HCT116 (cell line): ENCODE data around the gene SAC3D1. TPM values are rescaled to one million over a fixed set of nuclear protein-coding genes. Genes with fewer than 3 reads are reported as not detected.

Source experiments
- ATAC-seq: fragments of 200-7000 bp; cut with Tn5 transposase; 2 replicates; pipeline ENCODE4 v1.9.1; 2020; ENCODE audit warnings: mild to moderate bottlenecking, moderate library complexity
- BruUV-seq: library from RNA; stranded (reverse); fragments of 400-500 nt; replicated peaks from 2 replicates; lab custom pipeline; 2021; lab: Mats Ljungman, UMichigan
- CTCF ChIA-PET: fragments of 300-600 bp; sonication (Branson Sonifier 250); formaldehyde crosslinking; loops from one replicate; lab custom pipeline; 2021; ENCODE audit warnings: antibody characterized with exemption; lab: Charles Lee
- POLR2A ChIA-PET: fragments of 300-600, 350-600 bp; sonication (Branson Sonifier 250); formaldehyde crosslinking; loops from one replicate; lab custom pipeline; 2021; ENCODE audit warnings: antibody characterized with exemption; lab: Charles Lee
- RAD21 ChIA-PET, 2 experiments: fragments of 300-600 bp; sonication (Branson Sonifier 250); formaldehyde crosslinking; loops; one replicate each; lab custom pipeline; 2023; ENCODE audit warnings: low total read pairs in 2 of 2; ENCODE audit not compliant: uncharacterized antibody in 2 of 2, unreplicated experiment in 2 of 2, low non-redundant PET in 1 of 2; lab: Charles Lee
- DNase-seq: peaks from one replicate; pipeline ENCODE4 v3.0.0-alpha.2; 2010; ENCODE audit warnings: low read depth, low spot score
- H2AFZ ChIP-seq: fragments of 200-600 bp; shearing (Covaris generic), sonication (generic); 2 replicates; pipeline ENCODE4 v1.6.1; 2017; ENCODE audit warnings: low read depth, mixed run types, mixed read lengths, antibody characterized with exemption, low read length; ENCODE audit not compliant: poor library complexity, severe bottlenecking
- H3K27ac ChIP-seq: 2 replicates; pipeline ENCODE4 v1.5.1; 2012; ENCODE audit warnings: low read depth, low read length
- H3K27me3 ChIP-seq: fragments of 200-600 bp; sonication (generic); 2 replicates; pipeline ENCODE4 v1.6.1; 2016; ENCODE audit warnings: mixed run types, low read length, mixed read lengths; ENCODE audit not compliant: insufficient read depth
- H3K36me3 ChIP-seq, 2 experiments: fragments of 200-500 bp in 1 of 2; fragments of 200-600 bp in 1 of 2; sonication (Bioruptor generic) in 1 of 2; sonication (generic) in 1 of 2; 2 replicates each; pipeline versions ENCODE4 v1.5.1 to v1.6.1; 2014 to 2016; ENCODE audit warnings: low read length in 2 of 2, inconsistent platforms in 1 of 2, mixed read lengths in 1 of 2, mixed run types in 1 of 2; ENCODE audit not compliant: insufficient read depth in 2 of 2, control insufficient read depth in 1 of 2
- H3K4me1 ChIP-seq, 2 experiments: fragments of 200-600 bp in 1 of 2; sonication (generic) in 1 of 2; 2 replicates each; pipeline versions ENCODE4 v1.5.1 to v1.6.1; 2012 to 2017; ENCODE audit warnings: low read length in 2 of 2, inconsistent platforms in 1 of 2, mild to moderate bottlenecking in 1 of 2, mixed read lengths in 1 of 2, mixed run types in 1 of 2, moderate library complexity in 1 of 2; ENCODE audit not compliant: insufficient read depth in 2 of 2, control insufficient read depth in 1 of 2
- H3K4me2 ChIP-seq: fragments of 200-600 bp; sonication (generic); 2 replicates; pipeline ENCODE4 v1.6.1; 2017; ENCODE audit warnings: mixed run types, low read length, mixed read lengths
- H3K4me3 ChIP-seq, 2 experiments: fragments of 200-600 bp in 1 of 2; sonication (generic) in 1 of 2; replicated peaks in 1 of 2; 2 replicates each; pipeline ENCODE4 v1.5.1; 2011 to 2016; ENCODE audit warnings: low read length in 2 of 2, control low read depth in 1 of 2, low read depth in 1 of 2, mild to moderate bottlenecking in 1 of 2, mixed read lengths in 1 of 2, mixed run types in 1 of 2
- H3K79me2 ChIP-seq: fragments of 200-600 bp; sonication (generic); 2 replicates; pipeline ENCODE4 v1.6.1; 2017; ENCODE audit warnings: mild to moderate bottlenecking, mixed run types, low read length, moderate library complexity, mixed read lengths; ENCODE audit not compliant: insufficient read depth
- H3K9ac ChIP-seq: fragments of 200-600 bp; sonication (generic); 2 replicates; pipeline ENCODE4 v1.6.1; 2016; ENCODE audit warnings: low read length, mixed read lengths
- H3K9me2 ChIP-seq: fragments of 200-600 bp; sonication (generic), shearing (Covaris generic); 2 replicates; pipeline ENCODE4 v1.6.1; 2017; ENCODE audit warnings: mixed run types, mild to moderate bottlenecking, moderate library complexity; ENCODE audit not compliant: insufficient read depth
- H3K9me3 ChIP-seq, 2 experiments: fragments of 200-500 bp in 1 of 2; fragments of 200-600 bp in 1 of 2; sonication (Bioruptor generic) in 1 of 2; sonication (generic) in 1 of 2; 2 replicates each; pipeline ENCODE4 v1.6.1; 2014 to 2017; ENCODE audit warnings: low read length in 2 of 2, mixed read lengths in 2 of 2, inconsistent platforms in 1 of 2, low read depth in 1 of 2, mild to moderate bottlenecking in 1 of 2, mixed run types in 1 of 2, moderate library complexity in 1 of 2; ENCODE audit not compliant: control insufficient read depth in 1 of 2, insufficient read depth in 1 of 2
- H4K20me1 ChIP-seq: fragments of 200-600 bp; sonication (generic), shearing (Covaris generic); 2 replicates; pipeline ENCODE4 v1.6.1; 2017; ENCODE audit warnings: mixed run types, mild to moderate bottlenecking, moderate library complexity; ENCODE audit not compliant: insufficient read depth
- ELF1 ChIP-seq: IDR thresholded peaks from 2 replicates; pipeline ENCODE4 v1.6.1; 2012; ENCODE audit warnings: low read depth, borderline replicate concordance
- FOSL1 ChIP-seq: IDR thresholded peaks from 2 replicates; pipeline ENCODE4 v1.6.1; 2012; ENCODE audit warnings: low read depth
- POLR2A ChIP-seq: IDR thresholded peaks from 2 replicates; pipeline ENCODE4 v1.7.0; 2011; ENCODE audit warnings: borderline replicate concordance; ENCODE audit not compliant: insufficient read depth, insufficient read length; ENCODE audit errors: extremely low read depth
- POLR2AphosphoS5 ChIP-seq: IDR thresholded peaks from 2 replicates; pipeline ENCODE4 v1.6.1; 2011; ENCODE audit warnings: mild to moderate bottlenecking, low read depth, low read length, moderate library complexity
- REST ChIP-seq: IDR thresholded peaks from 2 replicates; pipeline ENCODE4 v1.6.1; 2012; ENCODE audit warnings: low read depth
- TCF7L2 ChIP-seq: IDR thresholded peaks from 2 replicates; pipeline ENCODE4 v1.7.0; 2011; ENCODE audit warnings: borderline replicate concordance, inconsistent platforms; ENCODE audit not compliant: insufficient read depth, insufficient read length; ENCODE audit errors: extremely low read depth
- intact Hi-C: fragments of 100-400 bp; cut with micrococcal nuclease; formaldehyde crosslinking; loops from 2 replicates; pipeline ENCODE4 v1.10.0; 2022
- total RNA-seq: library from RNA; stranded (reverse); gene quantifications from one replicate; pipeline ENCODE4 v1.2.1, GENCODE V29; 2021; ENCODE audit not compliant: unreplicated experiment

The SAC3D1 gene
- total RNA-seq, 1 experiment from 2014 or later = 36.9 TPM

DNA sequence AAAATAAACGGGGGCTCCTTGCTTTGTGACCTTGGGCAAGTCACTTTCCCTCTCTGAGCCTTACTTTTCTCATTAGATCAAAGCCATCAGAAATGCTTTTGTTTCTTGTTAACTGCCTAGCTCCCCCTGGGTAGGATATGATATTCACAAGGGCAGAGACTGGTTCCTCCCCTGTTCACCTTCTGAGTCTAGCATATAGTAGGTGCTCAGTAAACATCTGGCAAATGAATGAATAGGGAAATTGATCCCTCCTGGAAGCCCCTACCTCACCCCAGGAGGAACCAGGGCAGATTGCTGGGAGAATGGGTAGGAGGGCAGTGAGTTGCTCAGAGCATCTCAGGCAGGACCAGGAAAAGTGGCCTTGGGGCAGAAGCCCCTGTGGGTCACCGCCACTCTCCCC is 6.6 kb upstream of the SAC3D1 start:
- Histone ChIP-seq H3K27me3 (no peaks in the 10 kb centered on the region), H3K9ac (no peak overlapping the region), H3K4me3 (no peak overlapping the region), H3K27ac (no peak overlapping the region), H3K4me1 (peaks cover 3 to 5% of the 10 kb centered on the region in 2 experiments; a peak in 3 of 4 replicates), H4K20me1 (no peaks in the 10 kb centered on the region), H2AFZ (no peak overlapping the region), H3K79me2 (no peaks in the 10 kb centered on the region), H3K36me3 (no peaks in the 10 kb centered on the region), H3K4me2 (no peak overlapping the region), H3K9me2 (no peaks in the 10 kb centered on the region), H3K9me3 (no peaks in the 10 kb centered on the region)
- ChIA-PET POLR2A (no interaction called here), CTCF (no interaction called here), RAD21 (no interaction called here)
- intact Hi-C loops = no loop called here
- DNase-seq = no peak
- BruUV-seq = no TSS peak
- TF ChIP-seq FOSL1 = no peak
- TF ChIP-seq ELF1 = no peak
- no peak for TF ChIP-seq REST
- no peak for TF ChIP-seq POLR2A
- ATAC-seq = no peak

- ATAC-seq = no peak
- H4K20me1 ChIP-seq = no peaks in the 10 kb centered on the region
- ChIA-PET CTCF (no interaction called here), RAD21 (no interaction called here), POLR2A (no interaction called here)
- TF ChIP-seq FOSL1 (no peak), TCF7L2 (no peak), POLR2AphosphoS5 (no peak)
- no peaks in the 10 kb centered on the region for H3K27me3 ChIP-seq
- H3K4me3 ChIP-seq = no peak overlapping the region
- no peak overlapping the region for H3K9ac ChIP-seq
- H3K36me3 ChIP-seq = no peaks in the 10 kb centered on the region
- H3K9me3 ChIP-seq = no peaks in the 10 kb centered on the region
- BruUV-seq = no TSS peak
- no peak overlapping the region for H2AFZ ChIP-seq
- no peak for DNase-seq
- H3K4me1 ChIP-seq = peaks cover 15 to 16% of the 10 kb centered on the region in 2 experiments
- H3K79me2 ChIP-seq = no peaks in the 10 kb centered on the region
- no peak overlapping the region for H3K4me2 ChIP-seq
- no peaks in the 10 kb centered on the region for H3K9me2 ChIP-seq
- intact Hi-C loops = no loop called here
- no peak overlapping the region for H3K27ac ChIP-seq
These were observed 5.4 kb upstream of the SAC3D1 start for GRCh38 chr11:65035579-65035978.
